SJCRH30 (cell line): ENCODE measurements around the gene S100A9. TPM values are rescaled to one million over a fixed set of nuclear protein-coding genes. Genes with fewer than 3 reads are reported as not detected.

Experiments
- DNase-seq, 2 experiments: peaks; one replicate each; pipeline ENCODE4 v3.0.0-alpha.2; 2015 to 2020
- H3K27ac ChIP-seq: fragments of 250-450 bp; sonication (Bioruptor Pico); 2 replicates; pipeline ENCODE4 v1.5.1; 2020; ENCODE audit warnings: mild to moderate bottlenecking, moderate library complexity
- H3K27me3 ChIP-seq: fragments of 250-450 bp; sonication (Bioruptor Pico); 2 replicates; pipeline ENCODE4 v1.5.1; 2020; ENCODE audit warnings: mild to moderate bottlenecking, moderate library complexity
- H3K36me3 ChIP-seq: fragments of 250-450 bp; sonication (Bioruptor Pico); 2 replicates; pipeline ENCODE4 v1.5.1; 2020; ENCODE audit warnings: mild to moderate bottlenecking, moderate library complexity
- H3K4me1 ChIP-seq: fragments of 250-450 bp; sonication (Bioruptor Pico); 2 replicates; pipeline ENCODE4 v1.5.1; 2020; ENCODE audit warnings: mild to moderate bottlenecking, moderate library complexity
- H3K4me3 ChIP-seq: fragments of 250-450 bp; sonication (Bioruptor Pico); 2 replicates; pipeline ENCODE4 v1.5.1; 2020; ENCODE audit warnings: mild to moderate bottlenecking, moderate library complexity
- H3K9me3 ChIP-seq: fragments of 250-450 bp; sonication (Bioruptor Pico); replicated peaks from 2 replicates; pipeline ENCODE4 v1.5.1; 2020; ENCODE audit warnings: mild to moderate bottlenecking, moderate library complexity
- total RNA-seq: library from RNA; depleted of rRNA; stranded (reverse); fragments of >200 nt; shearing (Covaris generic); gene quantifications from 2 replicates; pipeline ENCODE4 v1.2.3, GENCODE V29; 2014

Gene S100A9
- total RNA-seq, 1 experiment from 2014 or later, result not detected

- Histone ChIP-seq H3K9me3 (no peaks in the 10 kb centered on the region), H3K27me3 (no peaks in the 10 kb centered on the region), H3K4me3 (no peak overlapping the region), H3K36me3 (no peaks in the 10 kb centered on the region), H3K27ac (no peak overlapping the region), H3K4me1 (no peaks in the 10 kb centered on the region)
- DNase-seq, result no peak
These were observed 3.9 kb downstream of the S100A9 start for GRCh38 chr1:153361480-153362109.

GRCh38 chr1:153362187-153362775, 4.6 kb downstream of the S100A9 start:
- Histone ChIP-seq H3K27ac (no peak overlapping the region), H3K4me1 (no peaks in the 10 kb centered on the region), H3K9me3 (no peaks in the 10 kb centered on the region), H3K27me3 (no peaks in the 10 kb centered on the region), H3K36me3 (no peaks in the 10 kb centered on the region), H3K4me3 (no peak overlapping the region)
- DNase-seq, result no peak

- Histone ChIP-seq H3K27me3 (no peaks in the 10 kb centered on the region), H3K9me3 (no peaks in the 10 kb centered on the region), H3K36me3 (no peaks in the 10 kb centered on the region)
These were observed 6.0 kb downstream of the S100A9 start for GRCh38 chr1:153363641-153364040.

GRCh38 chr1:153364156-153364555, 6.5 kb downstream of the S100A9 start:
- H3K36me3 ChIP-seq, result no peaks in the 10 kb centered on the region
- no peak overlapping the region for H3K27ac ChIP-seq

More at GRCh38 chr1:153363641-153364040, 6.0 kb downstream of the S100A9 start:
- H3K4me1 ChIP-seq, result no peaks in the 10 kb centered on the region
- no peak overlapping the region for H3K4me3 ChIP-seq
- no peak for DNase-seq
- no peak overlapping the region for H3K27ac ChIP-seq

GRCh38 chr1:153364766-153365666, 7.4 kb downstream of the S100A9 start:
- Histone ChIP-seq H3K9me3 (no peaks in the 10 kb centered on the region), H3K36me3 (no peaks in the 10 kb centered on the region), H3K27me3 (no peaks in the 10 kb centered on the region), H3K4me1 (no peaks in the 10 kb centered on the region), H3K4me3 (no peak overlapping the region), H3K27ac (no peak overlapping the region)
- DNase-seq, result no peak

More at GRCh38 chr1:153364156-153364555, 6.5 kb downstream of the S100A9 start:
- Histone ChIP-seq H3K27me3 (no peaks in the 10 kb centered on the region), H3K4me3 (no peak overlapping the region), H3K4me1 (no peaks in the 10 kb centered on the region), H3K9me3 (no peaks in the 10 kb centered on the region)
- DNase-seq, result no peak

GRCh38 chr1:153365696-153366095, 8.0 kb downstream of the S100A9 start:
- no peak overlapping the region for H3K4me3 ChIP-seq
- no peaks in the 10 kb centered on the region for H3K4me1 ChIP-seq
- no peaks in the 10 kb centered on the region for H3K9me3 ChIP-seq
- no peaks in the 10 kb centered on the region for H3K36me3 ChIP-seq
- H3K27ac ChIP-seq, result no peak overlapping the region
- no peaks in the 10 kb centered on the region for H3K27me3 ChIP-seq
- DNase-seq, result no peak

- Histone ChIP-seq H3K9me3 (no peaks in the 10 kb centered on the region), H3K36me3 (no peaks in the 10 kb centered on the region), H3K4me3 (no peak overlapping the region), H3K4me1 (no peaks in the 10 kb centered on the region), H3K27me3 (no peaks in the 10 kb centered on the region), H3K27ac (no peak overlapping the region)
- no peak for DNase-seq
These were observed 8.6 kb downstream of the S100A9 start for GRCh38 chr1:153366261-153366660.

- H3K27ac ChIP-seq, result no peak overlapping the region
- H3K4me1 ChIP-seq, result no peaks in the 10 kb centered on the region
- no peaks in the 10 kb centered on the region for H3K9me3 ChIP-seq
- H3K4me3 ChIP-seq, result no peak overlapping the region
- H3K27me3 ChIP-seq, result no peaks in the 10 kb centered on the region
- H3K36me3 ChIP-seq, result no peaks in the 10 kb centered on the region
- DNase-seq, result no peak
These were observed 9.4 kb downstream of the S100A9 start for GRCh38 chr1:153367090-153367489.

GRCh38 chr1:153368495-153368894, 10.8 kb downstream of the S100A9 start:
- Histone ChIP-seq H3K4me3 (no peak overlapping the region), H3K27ac (no peak overlapping the region), H3K36me3 (no peaks in the 10 kb centered on the region), H3K4me1 (no peaks in the 10 kb centered on the region), H3K27me3 (no peaks in the 10 kb centered on the region), H3K9me3 (no peaks in the 10 kb centered on the region)
- no peak for DNase-seq

GRCh38 chr1:153370146-153370545, 12.5 kb downstream of the S100A9 start:
- Histone ChIP-seq H3K4me3 (no peak overlapping the region), H3K4me1 (no peaks in the 10 kb centered on the region), H3K9me3 (no peaks in the 10 kb centered on the region), H3K27me3 (no peaks in the 10 kb centered on the region), H3K36me3 (no peaks in the 10 kb centered on the region), H3K27ac (no peak overlapping the region)
- no peak for DNase-seq

GRCh38 chr1:153371231-153371630, 13.6 kb downstream of the S100A9 start:
- Histone ChIP-seq H3K9me3 (no peaks in the 10 kb centered on the region), H3K4me3 (no peak overlapping the region), H3K4me1 (no peaks in the 10 kb centered on the region), H3K36me3 (no peaks in the 10 kb centered on the region), H3K27ac (no peak overlapping the region), H3K27me3 (no peaks in the 10 kb centered on the region; the same call in 1 of the 2 replicates)
- DNase-seq, result no peak

- Histone ChIP-seq H3K27ac (no peak overlapping the region), H3K36me3 (no peaks in the 10 kb centered on the region), H3K9me3 (no peaks in the 10 kb centered on the region), H3K4me1 (no peaks in the 10 kb centered on the region), H3K27me3 (no peaks in the 10 kb centered on the region; the same call in 1 of the 2 replicates), H3K4me3 (no peak overlapping the region)
- no peak for DNase-seq
These were observed 14.9 kb downstream of the S100A9 start for GRCh38 chr1:153372571-153372970.

- Histone ChIP-seq H3K27ac (no peak overlapping the region), H3K4me1 (no peaks in the 10 kb centered on the region), H3K9me3 (no peaks in the 10 kb centered on the region), H3K4me3 (no peak overlapping the region), H3K36me3 (no peaks in the 10 kb centered on the region), H3K27me3 (no peaks in the 10 kb centered on the region; the same call in 1 of the 2 replicates)
- DNase-seq, result no peak
These were observed 16.4 kb downstream of the S100A9 start for GRCh38 chr1:153374071-153374470.

GRCh38 chr1:153375511-153375910, 17.9 kb downstream of the S100A9 start, which contains the start of gene S100A12:
TSS of gene S100A12 (minus strand) at chr1:153375621. CDS start at chr1:153374592, 1,029 bp downstream.
- no peak for DNase-seq
- no peak within 1 kb of the TSS for H3K4me3 ChIP-seq
- no peaks in the 10 kb centered on the region for H3K36me3 ChIP-seq
- H3K4me1 ChIP-seq, result no peaks in the 10 kb centered on the region
- H3K9me3 ChIP-seq, result no peaks in the 10 kb centered on the region
- no peaks in the 10 kb centered on the region; the same call in 1 of the 2 replicates for H3K27me3 ChIP-seq
- no peak within 1 kb of the TSS for H3K27ac ChIP-seq

- H3K4me1 ChIP-seq, result no peaks in the 10 kb centered on the region
- DNase-seq, result no peak
- no peaks in the 10 kb centered on the region for H3K9me3 ChIP-seq
- no peaks in the 10 kb centered on the region for H3K36me3 ChIP-seq
- H3K4me3 ChIP-seq, result no peak overlapping the region
- H3K27me3 ChIP-seq, result no peaks in the 10 kb centered on the region; the same call in 1 of the 2 replicates
- H3K27ac ChIP-seq, result no peak overlapping the region
These were observed 21.9 kb downstream of the S100A9 start for GRCh38 chr1:153379591-153379990.
